PC-3 (cell line): ENCODE measurements around the gene U2AF1L4. TPM values are rescaled to one million over a fixed set of nuclear protein-coding genes. Genes with fewer than 3 reads are reported as not detected.
A peak's percentile ranks its signal among the peaks of the same experiment; 100 is the strongest.

Experiments
- ATAC-seq: fragments of 200-7000 bp; cut with Tn5 transposase; 2 replicates; pipeline ENCODE4 v1.9.1; 2020; ENCODE audit warnings: mild to moderate bottlenecking, moderate library complexity
- BruUV-seq: library from RNA; stranded (reverse); fragments of 400-500 nt; replicated peaks from 2 replicates; lab custom pipeline; 2021; lab: Mats Ljungman, UMichigan
- CTCF ChIA-PET: fragments of 300-600 bp; sonication (Branson Sonifier 250); formaldehyde crosslinking; loops from one replicate; lab custom pipeline; 2022; ENCODE audit warnings: antibody characterized with exemption; lab: Charles Lee
- POLR2A ChIA-PET: fragments of 300-600 bp; sonication (Branson Sonifier 250); formaldehyde crosslinking; loops from one replicate; lab custom pipeline; 2022; ENCODE audit warnings: antibody characterized with exemption; ENCODE audit not compliant: unreplicated experiment; lab: Charles Lee
- DNase-seq: peaks from one replicate; pipeline ENCODE4 v3.0.0-alpha.2; 2015
- H2AFZ ChIP-seq: fragments of 300-600 bp; sonication (generic); 2 replicates; pipeline ENCODE4 v1.6.0; 2016; ENCODE audit warnings: antibody characterized with exemption, low read length
- H3F3A ChIP-seq: fragments of 300-600 bp; sonication (generic); one replicate; pipeline ENCODE4 v1.6.0; 2017; ENCODE audit warnings: antibody characterized with exemption, low read length, control low read depth, mild to moderate bottlenecking; ENCODE audit not compliant: unreplicated experiment
- H3K27ac ChIP-seq: fragments of 300-600 bp; sonication (generic); 2 replicates; pipeline ENCODE4 v1.5.1; 2016; ENCODE audit warnings: mild to moderate bottlenecking, low read length
- H3K27me3 ChIP-seq: fragments of 300-600 bp; sonication (generic); 2 replicates; pipeline ENCODE4 v1.6.1; 2016; ENCODE audit warnings: low read length, mixed read lengths
- H3K36me3 ChIP-seq: fragments of 300-600 bp; sonication (generic); 2 replicates; pipeline ENCODE4 v1.6.1; 2016; ENCODE audit warnings: low read depth, mixed run types, low read length, mixed read lengths
- H3K4me1 ChIP-seq: fragments of 300-600 bp; sonication (generic); 2 replicates; pipeline ENCODE4 v1.5.1; 2016; ENCODE audit warnings: low read length; ENCODE audit not compliant: insufficient read depth
- H3K4me2 ChIP-seq: fragments of 300-600 bp; sonication (generic); 2 replicates; pipeline ENCODE4 v1.6.0; 2016; ENCODE audit warnings: low read length
- H3K4me3 ChIP-seq: fragments of 300-600 bp; sonication (generic); 2 replicates; pipeline ENCODE4 v1.5.1; 2016; ENCODE audit warnings: mild to moderate bottlenecking, low read length, mixed read lengths
- H3K79me2 ChIP-seq: fragments of 300-600 bp; sonication (generic); 2 replicates; pipeline ENCODE4 v1.6.1; 2017; ENCODE audit warnings: low read length, mixed read lengths
- H3K9ac ChIP-seq: fragments of 300-600 bp; sonication (generic); 2 replicates; pipeline ENCODE4 v1.6.0; 2016; ENCODE audit warnings: mild to moderate bottlenecking, low read length
- H3K9me2 ChIP-seq: fragments of 300-600 bp; sonication (generic); replicated peaks from 2 replicates; pipeline ENCODE4 v1.6.1; 2016; ENCODE audit warnings: mixed run types, low read length, mixed read lengths
- H3K9me3 ChIP-seq: fragments of 300-600 bp; sonication (generic); 2 replicates; pipeline ENCODE4 v1.6.1; 2016; ENCODE audit warnings: low read length, mixed read lengths
- H4K20me1 ChIP-seq: fragments of 300-600 bp; sonication (generic); 2 replicates; pipeline ENCODE4 v1.6.1; 2016; ENCODE audit warnings: low read length, mixed read lengths
- CTCF ChIP-seq: fragments of 300-600 bp; sonication (generic); conservative IDR thresholded peaks from 2 replicates; pipeline ENCODE4 v1.5.1; 2017; ENCODE audit warnings: antibody characterized with exemption, low read depth, mild to moderate bottlenecking, low read length
- EZH2 ChIP-seq: fragments of 300-600 bp; sonication (generic); IDR thresholded peaks from one replicate; pipeline ENCODE4 v1.6.1; 2017; ENCODE audit warnings: antibody characterized with exemption, mild to moderate bottlenecking, low read length; ENCODE audit not compliant: unreplicated experiment
- EZH2phosphoT487 ChIP-seq: fragments of 300-600 bp; sonication (generic); IDR thresholded peaks from 2 replicates; pipeline ENCODE4 v1.6.1; 2018; ENCODE audit warnings: mild to moderate bottlenecking, antibody characterized with exemption, low read length, borderline replicate concordance
- intact Hi-C: fragments of 100-400 bp; cut with micrococcal nuclease; formaldehyde crosslinking; loops from 2 replicates; pipeline ENCODE4 v1.9.0; 2023
- total RNA-seq: library from RNA; depleted of rRNA; stranded (reverse); fragments of >200 nt; gene quantifications from 2 replicates; pipeline ENCODE4 v1.2.3, GENCODE V29; 2014

The U2AF1L4 gene
- total RNA-seq, 1 experiment from 2014 or later: 7.8 TPM

- Histone ChIP-seq H3K27ac (peak within 1 kb of the TSS; percentile 60), H2AFZ (peak within 1 kb of the TSS; percentile 80), H3K9ac (peak within 1 kb of the TSS; percentile 81), H3F3A (peaks cover 3% of the 10 kb centered on the region), H4K20me1 (no peaks in the 10 kb centered on the region), H3K4me2 (peak within 1 kb of the TSS; percentile 88), H3K36me3 (no peaks in the 10 kb centered on the region), H3K4me1 (peaks cover 7% of the 10 kb centered on the region), H3K27me3 (no peaks in the 10 kb centered on the region), H3K79me2 (peaks cover 15% of the 10 kb centered on the region), H3K9me3 (no peaks in the 10 kb centered on the region), H3K9me2 (no peaks in the 10 kb centered on the region), H3K4me3 (peak within 1 kb of the TSS; percentile 77)
- CTCF ChIA-PET: interaction anchor here (0.6 to 0.7 kb wide), 2 partner anchors 62 to 63 kb away, joined by 3 to 4 read pairs; no protein-coding TSS in a partner anchor
- TSS peak; percentile 80 for BruUV-seq
- intact Hi-C loops: no loop called here
- DNase-seq (peak; percentile 97), ATAC-seq (peak; percentile 95)
- POLR2A ChIA-PET: no interaction called here
- TF ChIP-seq EZH2: no peak
- TF ChIP-seq EZH2phosphoT487: no peak
- TF ChIP-seq CTCF: no peak
Measured at GRCh38 chr19:35757749-35758608, 12.8 kb upstream of the U2AF1L4 start, which contains the start of gene PROSER3. TSS of gene PROSER3 (plus strand) at chr19:35758176. CDS start at chr19:35758216, 40 bp downstream.

DNA sequence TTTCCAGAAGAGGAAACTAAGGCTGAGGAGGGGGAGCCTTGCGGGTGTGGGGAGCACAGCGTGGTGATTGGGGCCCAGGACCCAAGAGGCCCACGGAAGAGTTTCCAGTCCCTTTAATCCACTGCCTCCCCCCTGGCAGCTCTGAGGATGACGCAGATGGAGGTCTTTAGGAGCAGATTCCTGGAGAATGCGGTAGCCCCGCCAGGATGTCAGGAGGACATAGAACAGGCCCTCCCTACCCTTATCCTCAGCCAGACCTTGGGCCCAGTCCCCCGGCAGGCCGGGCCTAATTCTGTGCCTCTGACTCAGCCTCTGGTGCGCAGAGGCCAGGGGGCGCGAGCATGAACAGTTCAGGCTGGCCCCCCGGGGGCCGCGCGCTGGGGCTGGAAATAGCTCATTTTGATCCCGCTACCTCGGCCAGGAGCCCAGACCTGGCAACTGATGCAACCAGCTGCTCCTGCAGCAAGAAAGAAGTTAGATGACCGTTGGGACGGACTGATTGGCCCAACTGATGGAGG lies 12.1 kb upstream of the U2AF1L4 start:
- no peaks in the 10 kb centered on the region for H3K9me2 ChIP-seq
- TF ChIP-seq CTCF (no peak), EZH2phosphoT487 (no peak), EZH2 (no peak)
- H4K20me1 ChIP-seq: no peaks in the 10 kb centered on the region
- H3K79me2 ChIP-seq: peaks cover 15% of the 10 kb centered on the region
- peaks cover 3% of the 10 kb centered on the region for H3F3A ChIP-seq
- 0 out of 2 replicates have a peak overlapping the region, but pooled peaks have one; percentile 25 for H3K27ac ChIP-seq
- H3K9me3 ChIP-seq: no peaks in the 10 kb centered on the region
- peak; percentile 29 for DNase-seq
- peak overlapping the region; percentile 77 for H3K4me3 ChIP-seq
- ATAC-seq: peak; percentile 16
- no peaks in the 10 kb centered on the region for H3K27me3 ChIP-seq
- peak overlapping the region; percentile 40; the same call in 1 of the 2 replicates for H3K9ac ChIP-seq
- TSS peak; percentile 55 for BruUV-seq
- H3K36me3 ChIP-seq: no peaks in the 10 kb centered on the region
- H2AFZ ChIP-seq: peak overlapping the region; percentile 72
- H3K4me2 ChIP-seq: peak overlapping the region; percentile 88
- ChIA-PET CTCF (interaction anchor here (0.6 to 0.7 kb wide), 2 partner anchors 63 kb away, joined by 3 to 4 read pairs; no protein-coding TSS in a partner anchor), POLR2A (no interaction called here)
- peaks cover 7% of the 10 kb centered on the region for H3K4me1 ChIP-seq
- intact Hi-C loops: no loop called here
